ENCODE results near the gene SASH3. TPM values are rescaled to one million over a fixed set of nuclear protein-coding genes. Genes with fewer than 3 reads are reported as not detected.
"Not testable (repeated sequence)": the region's sequence is repeated elsewhere in the genome, so short reads cannot be mapped to it uniquely, and the experiment has no call there.

The SASH3 gene
- total RNA-seq, 6 experiments from 2014 or later = 1.7 to 5.7 (median 3.3) TPM

DNA sequence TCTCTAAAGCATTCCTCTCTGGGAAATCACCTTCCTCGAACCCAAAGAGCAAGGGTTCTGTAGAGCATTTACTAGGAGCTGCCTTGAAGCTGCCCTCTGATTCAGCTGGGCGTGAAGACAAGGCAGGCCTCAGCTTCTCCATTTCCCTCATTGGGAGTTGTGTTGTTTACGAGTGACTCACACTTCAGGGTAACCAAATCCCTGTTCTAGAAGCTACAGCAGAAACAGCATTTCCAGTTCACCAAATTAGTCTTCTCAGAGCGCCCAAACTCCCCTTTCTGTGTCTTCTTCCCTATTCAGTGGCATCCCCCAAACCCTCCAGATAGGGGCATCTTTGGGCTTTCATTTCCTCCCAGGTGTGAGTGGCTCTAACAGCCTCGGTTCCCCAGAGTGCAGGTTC is 41.8 kb upstream of the SASH3 start:
- no peak for TF ChIP-seq POLR2A (IDR thresholded peaks at IDR 0.05)
- TF ChIP-seq, protein P1, sequence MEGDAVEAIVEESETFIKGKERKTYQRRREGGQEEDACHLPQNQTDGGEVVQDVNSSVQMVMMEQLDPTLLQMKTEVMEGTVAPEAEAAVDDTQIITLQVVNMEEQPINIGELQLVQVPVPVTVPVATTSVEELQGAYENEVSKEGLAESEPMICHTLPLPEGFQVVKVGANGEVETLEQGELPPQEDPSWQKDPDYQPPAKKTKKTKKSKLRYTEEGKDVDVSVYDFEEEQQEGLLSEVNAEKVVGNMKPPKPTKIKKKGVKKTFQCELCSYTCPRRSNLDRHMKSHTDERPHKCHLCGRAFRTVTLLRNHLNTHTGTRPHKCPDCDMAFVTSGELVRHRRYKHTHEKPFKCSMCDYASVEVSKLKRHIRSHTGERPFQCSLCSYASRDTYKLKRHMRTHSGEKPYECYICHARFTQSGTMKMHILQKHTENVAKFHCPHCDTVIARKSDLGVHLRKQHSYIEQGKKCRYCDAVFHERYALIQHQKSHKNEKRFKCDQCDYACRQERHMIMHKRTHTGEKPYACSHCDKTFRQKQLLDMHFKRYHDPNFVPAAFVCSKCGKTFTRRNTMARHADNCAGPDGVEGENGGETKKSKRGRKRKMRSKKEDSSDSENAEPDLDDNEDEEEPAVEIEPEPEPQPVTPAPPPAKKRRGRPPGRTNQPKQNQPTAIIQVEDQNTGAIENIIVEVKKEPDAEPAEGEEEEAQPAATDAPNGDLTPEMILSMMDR (IDR thresholded peaks at IDR 0.05) = no peak
- H3K27ac ChIP-seq = no peak overlapping the region
- H3K9me3 ChIP-seq = no peaks in the 10 kb centered on the region
- H3K4me1 ChIP-seq = peaks cover 0 to 4% (median 2%) of the 10 kb centered on the region in 4 donors
- 42% methylated on average over 3 of the region's 5 CpGs for WGBS (ENCODE audit: insufficient coverage, low coverage, low lambda C conversion rate, missing lambda C conversion rate)
- no peaks in the 10 kb centered on the region for H3K27me3 ChIP-seq
- no peaks in the 10 kb centered on the region for H3K36me3 ChIP-seq
- DNase-seq (no peak), ATAC-seq (peak in 1 of 4 donors; percentile 42)
- H3K4me3 ChIP-seq = no peak overlapping the region
- intact Hi-C loops (cut with DNase I) = no loop called here

- WGBS (ENCODE audit: insufficient coverage, low coverage, low lambda C conversion rate, missing lambda C conversion rate) = 31% methylated on average over 3 of the region's 13 CpGs
- TF ChIP-seq POLR2A (IDR thresholded peaks at IDR 0.05) = peak; percentile 15
- TF ChIP-seq, protein P1 (IDR thresholded peaks at IDR 0.05) = no peak
- DNase-seq = no peak
- H3K4me1 ChIP-seq = peaks cover 0 to 4% (median 2%) of the 10 kb centered on the region in 4 donors
- H3K9me3 ChIP-seq = no peaks in the 10 kb centered on the region
- H3K36me3 ChIP-seq = no peaks in the 10 kb centered on the region
- no peaks in the 10 kb centered on the region for H3K27me3 ChIP-seq
- intact Hi-C loops (cut with DNase I) = no loop called here
- no peak within 1 kb of the TSS for H3K27ac ChIP-seq
- no peak within 1 kb of the TSS for H3K4me3 ChIP-seq
- peak; percentile 38 to 66 (median 45) for ATAC-seq
These were observed 41.1 kb upstream of the SASH3 start, which contains the start of gene XPNPEP2 for GRCh38 chrX:129738466-129739308. XPNPEP2 (plus strand) TSS chrX:129738979; CDS start chrX:129739214, 235 bp downstream.

- WGBS (ENCODE audit: insufficient coverage, low coverage, low lambda C conversion rate, missing lambda C conversion rate) = 55% methylated on average over 3 of the region's 4 CpGs
- Histone ChIP-seq H3K4me1 (peaks cover 0 to 4% (median 2%) of the 10 kb centered on the region in 4 donors), H3K27me3 (no peaks in the 10 kb centered on the region), H3K9me3 (no peaks in the 10 kb centered on the region), H3K4me3 (no peak overlapping the region), H3K36me3 (no peaks in the 10 kb centered on the region), H3K27ac (no peak overlapping the region)
- intact Hi-C loops (cut with DNase I) = no loop called here
- TF ChIP-seq, protein P1 (IDR thresholded peaks at IDR 0.05) = no peak
- TF ChIP-seq POLR2A (IDR thresholded peaks at IDR 0.05) = no peak
- no peak for ATAC-seq
- no peak for DNase-seq
These were observed 40.2 kb upstream of the SASH3 start for GRCh38 chrX:129739578-129739977.

DNA sequence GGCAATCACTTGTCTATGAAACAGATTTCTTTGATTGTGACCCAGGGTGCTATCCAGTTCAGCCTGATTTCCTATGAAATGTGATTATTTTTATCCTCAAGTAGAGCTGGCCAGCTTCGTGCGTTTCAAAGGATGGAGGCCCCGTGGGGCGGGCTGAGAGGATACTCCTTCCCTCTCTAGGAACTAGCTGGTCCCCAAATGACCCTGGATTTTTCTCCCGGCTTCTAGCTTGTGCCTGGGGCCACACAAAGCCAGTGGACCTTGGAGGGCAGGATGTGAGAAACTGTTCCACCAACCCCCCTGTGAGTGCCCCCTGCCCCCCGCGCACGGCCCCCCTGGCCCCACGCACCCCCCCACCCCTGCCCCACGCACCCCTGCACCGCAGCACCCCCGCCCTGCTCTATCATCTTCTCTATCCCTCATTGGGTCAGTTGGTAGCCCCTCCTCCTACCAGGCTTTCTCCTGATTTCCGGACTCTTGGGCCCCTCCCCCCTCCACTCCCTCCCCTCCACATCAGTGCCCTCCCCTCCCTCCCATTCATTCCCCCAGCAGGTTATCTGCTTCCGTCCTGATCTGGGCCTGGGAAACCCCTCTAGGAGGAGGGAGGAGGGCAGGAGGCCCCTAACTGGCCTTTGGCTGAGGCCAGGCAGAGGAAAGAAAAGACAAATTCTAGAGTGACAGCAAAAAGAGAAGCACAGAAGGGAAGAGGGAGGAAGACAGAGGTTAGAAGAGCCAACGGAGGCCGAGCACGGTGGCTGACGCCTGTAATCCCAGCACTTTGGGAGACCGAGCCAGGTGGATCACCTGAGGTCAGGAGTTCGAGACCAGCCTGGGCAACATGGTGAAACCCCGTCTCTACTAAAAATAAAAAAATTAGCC is 37.6 kb upstream of the SASH3 start:
- intact Hi-C loops (cut with DNase I) = no loop called here
- H3K27me3 ChIP-seq = no peaks in the 10 kb centered on the region
- TF ChIP-seq, protein P1 (IDR thresholded peaks at IDR 0.05) = no peak
- TF ChIP-seq POLR2A (IDR thresholded peaks at IDR 0.05) = no peak
- H3K4me1 ChIP-seq = no peaks in the 10 kb centered on the region
- WGBS (ENCODE audit: insufficient coverage, low coverage, low lambda C conversion rate, missing lambda C conversion rate) = 40% methylated on average over 21 of the region's 21 CpGs
- ATAC-seq = no peak
- no peak for DNase-seq
- no peaks in the 10 kb centered on the region for H3K9me3 ChIP-seq
- no peak overlapping the region for H3K4me3 ChIP-seq
- H3K27ac ChIP-seq = no peak overlapping the region
- H3K36me3 ChIP-seq = no peaks in the 10 kb centered on the region

DNA sequence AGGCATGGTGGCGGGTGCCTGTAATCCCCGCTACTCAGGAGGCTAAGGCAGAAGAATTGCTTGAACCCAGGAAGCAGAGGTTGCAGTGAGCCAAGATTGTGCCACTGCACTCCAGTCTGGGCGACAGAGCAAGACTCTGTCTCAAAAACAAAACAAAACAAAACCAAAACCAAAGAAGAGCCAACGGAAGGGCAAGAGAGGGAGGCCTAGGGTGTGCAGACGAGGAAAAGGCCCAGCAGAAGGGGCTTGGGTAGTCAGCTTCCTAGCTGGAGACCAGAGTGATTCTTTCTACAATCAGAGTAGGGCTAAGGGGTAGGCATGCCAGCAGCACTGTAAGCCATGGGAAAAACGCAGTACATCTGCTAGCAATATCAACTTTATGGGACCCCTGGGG is 37.0 kb upstream of the SASH3 start:
- H3K27me3 ChIP-seq; H3K9me3 ChIP-seq; H3K27ac ChIP-seq; intact Hi-C loops (cut with DNase I); H3K36me3 ChIP-seq; H3K4me1 ChIP-seq; ATAC-seq; H3K4me3 ChIP-seq; DNase-seq: not testable (repeated sequence)
- WGBS (ENCODE audit: insufficient coverage, low coverage, low lambda C conversion rate, missing lambda C conversion rate) = 54% methylated on average over 5 of the region's 6 CpGs
